Stimulated activated CD8-positive, alpha-beta memory T cell treated with anti-CD3 and anti-CD28 coated beads, Interleukin-4, amount 100 ng/mL, for 4 hours (primary cell): ENCODE results near the gene GPATCH8.
"Not testable (repeated sequence)": the region's sequence is repeated elsewhere in the genome, so short reads cannot be mapped to it uniquely, and the experiment has no call there.

Source experiments
- DNase-seq, 2 donors: peaks; one replicate each; pipeline ENCODE4 v3.0.0-alpha.2; 2020; ENCODE audit warnings: low read depth in 2 of 2, low spot score in 1 of 2

GPATCH8 gene

GRCh38 chr17:44503147-44504029, at the start of gene GPATCH8:
GPATCH8 (minus strand) TSS chr17:44503406; CDS start chr17:44503370, 36 bp downstream.
- peak; percentile 77 to 82 for DNase-seq

- DNase-seq, result no peak
Observed at GRCh38 chr17:44552361-44552760, 49.2 kb upstream of the GPATCH8 start.

GRCh38 chr17:44549686-44550085, 46.5 kb upstream of the GPATCH8 start:
- no peak for DNase-seq

GRCh38 chr17:44548376-44549230, 45.4 kb upstream of the GPATCH8 start:
- DNase-seq, result no peak

- DNase-seq, result no peak
Observed at GRCh38 chr17:44547625-44548267, 44.5 kb upstream of the GPATCH8 start.

- DNase-seq, result no peak
Observed at GRCh38 chr17:44546671-44547606, 43.7 kb upstream of the GPATCH8 start.

- no peak for DNase-seq
Observed at GRCh38 chr17:44543905-44544523, 40.8 kb upstream of the GPATCH8 start.

- DNase-seq, result no peak
Observed at GRCh38 chr17:44543213-44543904, 40.2 kb upstream of the GPATCH8 start.

- no peak for DNase-seq
Observed at GRCh38 chr17:44541884-44542581, 38.8 kb upstream of the GPATCH8 start.

GRCh38 chr17:44540246-44541084, 37.3 kb upstream of the GPATCH8 start:
- no peak for DNase-seq

- no peak for DNase-seq
Observed at GRCh38 chr17:44539673-44540072, 36.5 kb upstream of the GPATCH8 start.

GRCh38 chr17:44537922-44538321, 34.7 kb upstream of the GPATCH8 start:
- not testable (repeated sequence) for DNase-seq

GRCh38 chr17:44536090-44536953, 33.1 kb upstream of the GPATCH8 start:
- DNase-seq, result no peak

GRCh38 chr17:44533533-44534246, 30.5 kb upstream of the GPATCH8 start:
- peak; percentile 65 to 77 for DNase-seq

GRCh38 chr17:44530896-44531418, 27.8 kb upstream of the GPATCH8 start:
- DNase-seq, result no peak

- no peak for DNase-seq
Observed at GRCh38 chr17:44529864-44530263, 26.7 kb upstream of the GPATCH8 start.
